Duodenal mucosa (tissue), 2 donors: Measurements from ENCODE around the gene MARK3.
A peak's percentile ranks its signal among the peaks of the same experiment; 100 is the strongest.

Source experiments
- H3K27ac ChIP-seq: one replicate; pipeline ENCODE4 v1.7.0; 2013; ENCODE audit warnings: low read depth, low read length
- H3K27me3 ChIP-seq, 2 donors: one replicate each; pipeline ENCODE4 v1.7.0; 2013; ENCODE audit warnings: low read length in 2 of 2, control low read depth in 1 of 2; ENCODE audit not compliant: insufficient read depth in 2 of 2, control insufficient read depth in 1 of 2
- H3K36me3 ChIP-seq, 2 donors: one replicate each; pipeline ENCODE4 v1.7.0; 2013; ENCODE audit warnings: low read length in 2 of 2, control low read depth in 1 of 2; ENCODE audit not compliant: insufficient read depth in 2 of 2, control insufficient read depth in 1 of 2
- H3K4me1 ChIP-seq, 2 donors: one replicate each; pipeline ENCODE4 v1.7.0; 2013; ENCODE audit warnings: low read length in 2 of 2, control low read depth in 1 of 2; ENCODE audit not compliant: insufficient read depth in 2 of 2, control insufficient read depth in 1 of 2
- H3K4me3 ChIP-seq, 2 donors: one replicate each; pipeline ENCODE4 v1.7.0; 2013; ENCODE audit warnings: low read length in 2 of 2, low read depth in 1 of 2
- H3K9ac ChIP-seq, 2 donors: one replicate each; pipeline ENCODE4 v1.7.0; 2013; ENCODE audit warnings: low read length in 2 of 2, low read depth in 1 of 2
- H3K9me3 ChIP-seq, 2 donors: one replicate each; pipeline ENCODE4 v1.7.0; 2013; ENCODE audit warnings: low read length in 2 of 2, control low read depth in 1 of 2; ENCODE audit not compliant: control insufficient read depth in 1 of 2

The MARK3 gene

GRCh38 chr14:103385152-103385928, at the start of gene MARK3:
MARK3 (plus strand) TSS chr14:103385415; CDS start chr14:103386030, 615 bp downstream.
- Histone ChIP-seq H3K36me3 (no peaks in the 10 kb centered on the region), H3K4me3 (peak within 1 kb of the TSS; percentile 94 to 100), H3K9ac (peak within 1 kb of the TSS; percentile 94 to 96), H3K27me3 (peaks cover 2 to 3% of the 10 kb centered on the region in 2 donors), H3K27ac (peak within 1 kb of the TSS; percentile 97), H3K4me1 (peaks cover 21 to 22% of the 10 kb centered on the region in 2 donors), H3K9me3 (no peaks in the 10 kb centered on the region)

GRCh38 chr14:103336191-103336590, 49.0 kb upstream of the MARK3 start:
- H3K27ac ChIP-seq: no peak overlapping the region
- no peaks in the 10 kb centered on the region for H3K27me3 ChIP-seq
- peaks cover 19 to 28% of the 10 kb centered on the region in 2 donors for H3K4me1 ChIP-seq
- peak overlapping the region in 1 of 2 donors; percentile 72 for H3K9ac ChIP-seq
- H3K9me3 ChIP-seq: no peaks in the 10 kb centered on the region
- H3K36me3 ChIP-seq: peaks cover 49 to 59% of the 10 kb centered on the region in 2 donors
- H3K4me3 ChIP-seq: peak overlapping the region; percentile 78 to 91

DNA sequence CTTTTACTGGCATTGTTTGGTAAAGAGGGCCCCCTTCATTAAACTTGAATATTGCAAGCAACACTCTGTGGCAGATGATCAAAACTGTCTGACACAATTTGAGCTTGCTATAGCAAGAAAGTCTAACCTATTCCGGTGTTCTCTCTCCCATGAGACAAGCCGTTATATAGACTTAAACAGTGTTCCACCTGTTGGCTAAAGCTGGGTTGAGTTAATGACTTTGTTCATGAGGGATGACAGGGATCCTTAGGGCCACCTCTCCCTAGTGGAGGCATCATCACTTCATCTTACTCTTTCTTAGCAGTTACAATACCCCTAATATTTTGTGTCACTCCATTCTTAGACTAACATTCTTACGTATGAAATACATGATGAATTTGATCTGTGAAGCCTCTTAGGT, 47.4 kb upstream of the MARK3 start:
- H3K9ac ChIP-seq: no peak overlapping the region
- H3K9me3 ChIP-seq: no peaks in the 10 kb centered on the region
- no peak overlapping the region for H3K4me3 ChIP-seq
- no peak overlapping the region for H3K27ac ChIP-seq
- H3K36me3 ChIP-seq: peaks cover 63 to 75% of the 10 kb centered on the region in 2 donors
- peaks cover 11 to 20% of the 10 kb centered on the region in 2 donors for H3K4me1 ChIP-seq
- H3K27me3 ChIP-seq: no peaks in the 10 kb centered on the region

DNA sequence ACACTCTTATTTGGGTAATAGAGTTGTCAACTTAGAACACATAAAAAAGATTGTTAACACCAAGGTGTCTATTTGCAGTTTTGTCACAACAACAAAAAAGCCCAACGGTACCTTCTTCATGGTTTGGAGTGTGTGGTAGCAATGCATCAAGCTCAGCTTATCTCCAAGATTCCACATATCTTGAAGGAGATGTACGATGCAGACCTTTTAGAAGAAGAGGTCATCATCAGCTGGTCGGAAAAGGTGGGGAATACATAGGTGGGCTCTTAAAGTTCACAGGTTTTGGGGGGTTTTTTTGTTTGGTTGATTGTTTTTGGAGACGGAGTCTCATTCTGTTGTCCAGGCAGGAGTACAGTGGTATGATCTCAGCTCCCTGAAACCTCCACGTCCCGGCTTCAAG, 45.7 kb upstream of the MARK3 start:
- no peak overlapping the region for H3K9ac ChIP-seq
- H3K4me3 ChIP-seq: no peak overlapping the region
- H3K27ac ChIP-seq: no peak overlapping the region
- H3K9me3 ChIP-seq: no peaks in the 10 kb centered on the region
- peaks cover 74 to 89% of the 10 kb centered on the region in 2 donors for H3K36me3 ChIP-seq
- H3K4me1 ChIP-seq: peaks cover 11 to 15% of the 10 kb centered on the region in 2 donors
- H3K27me3 ChIP-seq: no peaks in the 10 kb centered on the region

GRCh38 chr14:103340480-103341212, 44.6 kb upstream of the MARK3 start:
- Histone ChIP-seq H3K9ac (no peak overlapping the region), H3K4me3 (no peak overlapping the region), H3K27me3 (no peaks in the 10 kb centered on the region), H3K36me3 (peaks cover 74 to 85% of the 10 kb centered on the region in 2 donors), H3K27ac (no peak overlapping the region), H3K9me3 (no peaks in the 10 kb centered on the region), H3K4me1 (peaks cover 6 to 11% of the 10 kb centered on the region in 2 donors)

DNA sequence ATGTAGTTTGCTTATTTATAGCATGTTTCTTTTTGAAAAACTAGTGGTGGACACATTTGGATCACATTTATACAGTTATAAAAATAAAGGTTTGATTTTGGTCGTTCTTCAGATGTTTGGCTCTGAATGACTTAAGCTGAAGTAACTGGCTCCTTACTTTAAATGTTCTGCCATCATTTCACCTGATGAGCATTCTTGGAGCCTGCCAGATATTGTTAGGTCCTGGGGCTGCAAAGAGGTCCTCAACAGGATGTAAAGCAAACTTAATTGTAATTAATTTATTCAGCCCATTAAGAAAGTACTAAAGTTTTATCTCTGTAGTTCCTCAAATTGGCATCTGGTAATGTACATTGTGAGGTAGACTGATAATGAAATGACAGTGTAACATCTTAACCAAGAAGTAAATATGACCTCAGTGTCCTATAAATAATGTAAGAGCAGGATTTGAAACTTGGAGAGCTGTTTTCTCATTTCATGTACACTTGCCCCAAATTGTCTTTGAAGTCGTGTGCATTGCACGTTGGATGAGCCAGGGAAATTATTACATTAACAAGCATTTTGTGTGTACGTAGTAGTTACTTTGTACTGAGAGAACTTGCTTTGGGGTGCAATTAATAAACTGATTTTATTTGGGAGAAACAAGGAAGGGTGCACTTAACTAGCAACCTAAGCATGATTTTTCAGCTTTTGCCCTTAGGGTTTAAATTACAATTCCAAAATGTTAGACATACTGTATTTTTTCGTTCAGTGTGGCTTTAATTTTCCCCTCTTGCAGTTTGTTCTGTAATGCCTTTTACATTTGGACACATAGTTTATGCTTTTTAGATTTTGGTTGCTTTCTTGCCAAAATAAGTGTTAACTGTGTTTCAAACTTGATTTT, 43.7 kb upstream of the MARK3 start:
- peaks cover 67 to 77% of the 10 kb centered on the region in 2 donors for H3K36me3 ChIP-seq
- peaks cover 0 to 2% of the 10 kb centered on the region in 2 donors for H3K4me1 ChIP-seq
- H3K27ac ChIP-seq: no peak overlapping the region

DNA sequence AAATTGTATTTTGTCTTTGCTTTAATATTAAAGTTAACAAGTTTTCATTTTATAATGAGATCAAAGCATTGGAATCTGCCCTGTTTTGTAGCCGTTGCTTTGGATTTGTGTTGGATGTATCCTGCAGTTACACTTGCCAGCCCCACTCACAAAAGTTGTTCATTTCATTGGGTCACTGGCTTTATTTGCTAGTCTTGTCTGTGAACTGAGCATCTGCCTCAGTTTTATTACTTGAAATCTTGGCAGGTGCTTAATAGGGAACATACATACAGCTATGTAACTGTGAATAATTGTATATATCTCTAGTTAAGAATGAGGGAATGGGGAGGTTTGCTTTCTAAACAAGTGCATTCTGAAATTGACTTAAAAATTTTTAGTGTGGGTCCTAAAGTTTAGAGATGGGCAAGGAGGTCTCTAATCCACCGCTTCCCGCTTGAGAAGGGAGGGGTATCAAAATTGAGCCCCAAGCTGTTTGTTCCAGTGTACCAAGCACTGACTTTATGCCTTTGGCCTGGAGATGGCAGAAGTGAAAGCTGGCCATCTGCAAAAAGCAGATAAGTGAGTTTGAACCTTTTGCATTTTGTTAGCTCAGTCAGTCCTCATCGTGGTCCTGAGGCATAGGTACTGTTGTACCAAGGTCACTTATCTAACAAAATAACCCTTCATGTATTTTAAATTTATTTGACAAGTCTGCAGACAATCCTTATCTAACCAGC, 41.9 kb upstream of the MARK3 start:
- H3K9ac ChIP-seq: no peak overlapping the region
- no peak overlapping the region for H3K27ac ChIP-seq
- no peaks in the 10 kb centered on the region for H3K4me1 ChIP-seq
- peaks cover 50 to 58% of the 10 kb centered on the region in 2 donors for H3K36me3 ChIP-seq
- no peaks in the 10 kb centered on the region for H3K27me3 ChIP-seq
- no peaks in the 10 kb centered on the region for H3K9me3 ChIP-seq
- H3K4me3 ChIP-seq: no peak overlapping the region

More for the DNA sequence above, 43.7 kb upstream of the MARK3 start:
- Histone ChIP-seq H3K27me3 (no peaks in the 10 kb centered on the region), H3K9ac (no peak overlapping the region), H3K4me3 (no peak overlapping the region), H3K9me3 (no peaks in the 10 kb centered on the region)

- no peak overlapping the region for H3K27ac ChIP-seq
- H3K9me3 ChIP-seq: no peaks in the 10 kb centered on the region
- no peaks in the 10 kb centered on the region for H3K4me1 ChIP-seq
- H3K4me3 ChIP-seq: no peak overlapping the region
- H3K36me3 ChIP-seq: peaks cover 42 to 50% of the 10 kb centered on the region in 2 donors
- H3K9ac ChIP-seq: no peak overlapping the region
- H3K27me3 ChIP-seq: no peaks in the 10 kb centered on the region
Observed at GRCh38 chr14:103343905-103344797, 41.1 kb upstream of the MARK3 start.

GRCh38 chr14:103346286-103346685, 38.9 kb upstream of the MARK3 start:
- H3K4me3 ChIP-seq: no peak overlapping the region
- H3K27me3 ChIP-seq: no peaks in the 10 kb centered on the region
- no peak overlapping the region for H3K9ac ChIP-seq
- H3K9me3 ChIP-seq: no peaks in the 10 kb centered on the region
- H3K36me3 ChIP-seq: peaks cover 24 to 29% of the 10 kb centered on the region in 2 donors
- no peaks in the 10 kb centered on the region for H3K4me1 ChIP-seq
- H3K27ac ChIP-seq: no peak overlapping the region
